Measurements from ENCODE around the gene ITK.
A peak's percentile ranks its signal among the peaks of the same experiment; 100 is the strongest.

Gene ITK

GRCh38 chr5:157248821-157249470, 68.3 kb downstream of the ITK start:
- no peak for DNase-seq (ENCODE audit: low spot score)

- DNase-seq (ENCODE audit: low spot score) = no peak
Measured at GRCh38 chr5:157252711-157253465, 72.2 kb downstream of the ITK start.

DNA sequence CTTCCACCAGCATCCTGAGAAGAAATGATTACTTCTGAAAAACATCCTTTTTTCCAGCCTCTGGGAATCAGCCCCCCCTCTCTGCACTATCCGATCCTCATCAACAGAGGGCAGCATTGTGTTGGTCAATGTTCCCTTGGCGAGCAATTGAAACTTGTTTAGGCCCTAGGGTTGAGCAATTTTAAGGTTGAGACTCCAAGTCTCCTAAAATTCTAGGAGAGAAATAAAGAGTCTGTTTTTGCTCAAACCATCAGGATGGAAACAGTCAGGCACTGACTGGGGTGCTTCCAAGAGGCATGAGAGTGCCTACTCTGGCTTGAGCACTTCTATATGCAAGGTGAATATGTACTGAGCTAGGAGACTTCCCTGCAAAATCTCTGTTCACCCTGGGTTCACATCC, 72.9 kb downstream of the ITK start:
- peak; percentile 62 for DNase-seq (ENCODE audit: low spot score)

DNA sequence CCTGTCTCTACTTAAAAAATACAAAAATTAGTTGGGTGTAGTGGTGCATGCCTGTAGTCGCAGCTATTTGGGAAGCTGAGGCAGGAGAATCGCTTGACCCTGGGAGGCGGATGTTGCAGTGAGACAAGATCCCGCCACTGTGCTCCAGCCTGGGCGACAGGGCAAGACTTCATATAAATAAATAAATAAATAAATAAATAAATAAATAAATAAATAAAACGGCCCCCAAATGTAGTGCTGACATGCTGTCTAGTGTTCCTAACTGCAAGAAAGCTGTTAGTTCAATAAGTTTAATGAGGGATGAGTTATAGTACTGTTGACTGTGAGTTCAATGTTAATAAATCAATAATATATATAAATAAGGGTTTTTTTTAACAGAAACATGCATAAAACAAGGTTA, 77.8 kb downstream of the ITK start:
- DNase-seq (ENCODE audit: low spot score) = no peak

GRCh38 chr5:157259699-157260098, 79.1 kb downstream of the ITK start:
- DNase-seq (ENCODE audit: low spot score) = no peak

DNA sequence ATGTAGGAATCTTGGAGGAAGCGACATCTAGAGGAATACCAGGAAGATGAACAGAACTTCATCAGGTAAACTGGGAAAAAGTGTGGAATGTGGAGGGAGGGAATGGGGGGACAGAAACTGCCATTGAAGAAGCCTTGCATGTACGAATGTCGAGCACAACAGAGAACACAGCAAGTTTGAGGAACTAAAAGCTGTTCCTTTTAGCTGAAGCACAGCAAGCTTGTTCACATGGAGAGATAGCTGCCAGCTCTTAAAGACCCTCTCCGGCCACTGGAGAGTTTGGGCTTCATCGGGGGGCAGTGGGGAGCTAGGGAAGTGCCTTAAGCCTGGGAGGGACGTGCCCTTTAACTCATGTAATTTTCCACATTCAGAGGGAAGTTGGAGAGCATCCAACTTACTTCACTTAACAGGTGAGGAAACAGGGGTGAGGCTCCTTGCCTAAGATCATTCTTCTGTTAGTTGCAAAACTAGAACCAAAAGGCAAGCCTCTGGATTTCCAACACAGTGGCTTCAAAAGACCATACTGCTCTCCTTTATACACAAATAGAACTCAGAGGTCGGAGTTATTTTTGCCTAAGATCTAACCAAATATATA, 83.0 kb downstream of the ITK start:
- DNase-seq (ENCODE audit: low spot score) = no peak

- peak; percentile 79 for DNase-seq (ENCODE audit: low spot score)
Measured at GRCh38 chr5:157265714-157266285, 85.2 kb downstream of the ITK start, which contains the start of gene CYFIP2. TSS of gene CYFIP2 (plus strand) at chr5:157266123. CDS start at chr5:157285362, 19,239 bp downstream.

DNA sequence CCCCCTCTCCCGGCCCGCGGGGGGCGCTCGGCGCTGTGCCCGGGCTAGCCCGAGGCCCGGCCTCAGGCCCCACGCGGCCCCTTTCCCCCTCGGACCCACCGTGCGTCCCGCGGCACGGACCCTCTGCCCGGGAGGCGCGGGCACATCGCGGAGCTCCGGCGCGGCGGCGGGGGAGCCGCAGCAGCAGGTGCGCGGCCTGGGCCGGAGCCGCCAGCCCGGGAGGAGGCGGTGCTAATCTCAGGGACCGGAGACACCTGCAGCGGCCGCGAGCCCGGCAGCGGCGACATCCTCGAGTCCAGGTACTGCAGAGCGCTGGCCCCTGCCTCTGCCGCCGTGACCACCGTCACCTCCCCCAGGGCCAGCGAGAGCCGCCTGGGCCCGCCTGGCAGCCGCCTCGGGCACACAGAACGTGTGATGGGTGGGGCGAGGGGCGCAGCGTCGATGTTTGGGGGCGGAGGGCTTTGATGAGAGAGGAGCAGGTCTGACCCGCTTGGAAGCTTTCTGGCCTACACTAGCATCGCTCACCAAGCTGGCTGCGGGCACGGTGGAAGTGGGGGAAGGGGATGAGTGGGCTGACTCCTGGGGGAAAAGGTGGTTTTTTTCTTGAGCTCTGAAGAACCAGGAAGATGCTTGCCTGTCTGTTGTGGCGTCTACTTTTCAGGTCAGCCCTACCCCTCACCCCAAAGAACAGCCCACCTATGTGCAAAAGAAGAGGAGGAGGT, 85.8 kb downstream of the ITK start:
- DNase-seq (ENCODE audit: low spot score) = peak; percentile 33

- no peak for DNase-seq (ENCODE audit: low spot score)
Measured at GRCh38 chr5:157267025-157267424, 86.4 kb downstream of the ITK start.

DNA sequence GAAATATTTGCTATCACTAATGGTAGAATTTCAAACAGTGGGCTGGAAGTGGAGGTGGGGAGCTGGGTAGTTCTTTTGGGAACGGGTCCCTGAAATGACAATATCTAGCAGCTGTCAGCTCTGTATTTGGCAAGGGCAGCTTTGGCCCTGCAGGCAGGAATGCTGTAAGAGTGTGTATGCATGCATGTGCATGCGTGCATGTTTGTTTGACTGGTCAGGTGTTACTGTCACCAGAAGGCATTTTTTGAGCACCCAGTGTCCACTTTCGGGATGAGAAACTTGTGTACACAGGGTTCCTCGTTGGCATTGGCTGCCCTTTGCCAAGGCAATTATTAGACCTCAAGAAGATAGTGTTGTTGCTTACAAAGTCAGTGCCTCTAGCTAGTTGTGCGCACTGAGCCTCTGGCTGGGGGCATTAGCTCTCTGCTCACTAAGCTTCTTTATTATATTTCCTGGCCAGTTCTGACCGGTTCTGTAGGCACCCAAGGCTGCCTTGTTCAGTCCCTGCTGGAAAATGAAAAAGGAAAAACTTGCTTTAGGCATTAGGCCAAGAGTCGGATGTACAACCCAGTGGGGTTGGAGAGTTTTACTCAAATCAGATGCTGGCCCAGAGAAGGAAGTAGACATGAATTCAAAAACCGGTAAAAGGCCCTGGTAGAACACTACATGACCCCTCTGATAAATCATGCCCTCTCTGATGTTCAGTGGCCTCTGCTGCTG, 87.3 kb downstream of the ITK start:
- DNase-seq (ENCODE audit: low spot score) = no peak

GRCh38 chr5:157269165-157269671, 88.6 kb downstream of the ITK start:
- no peak for DNase-seq (ENCODE audit: low spot score)

DNA sequence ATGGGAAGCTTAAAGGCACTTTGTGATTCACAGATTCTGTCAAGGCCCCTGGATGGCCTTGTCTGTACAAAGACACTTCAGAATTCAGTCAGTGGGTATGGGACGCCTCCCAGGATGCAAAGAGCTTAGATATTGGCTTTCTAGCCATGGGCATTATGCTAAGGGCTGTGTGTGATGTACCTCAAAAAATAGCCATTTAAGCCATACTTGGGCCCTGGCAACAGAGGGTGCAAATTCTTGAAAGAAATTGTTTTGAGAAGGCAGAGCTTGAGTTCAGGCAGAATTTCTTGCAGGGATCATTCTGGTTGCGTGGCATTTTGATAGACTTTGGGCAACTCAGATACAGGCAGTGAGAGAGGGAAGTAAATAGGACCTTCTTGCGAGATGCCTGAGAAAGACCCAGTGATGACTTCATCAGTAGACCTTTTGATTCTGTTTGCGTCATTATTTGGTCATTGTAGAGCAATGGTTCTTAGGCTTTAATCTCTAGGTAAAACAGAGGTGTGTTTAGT, 89.2 kb downstream of the ITK start:
- DNase-seq (ENCODE audit: low spot score) = no peak

GRCh38 chr5:157270771-157271170, 90.1 kb downstream of the ITK start:
- no peak for DNase-seq (ENCODE audit: low spot score)

GRCh38 chr5:157271740-157272271, 91.2 kb downstream of the ITK start:
- no peak for DNase-seq (ENCODE audit: low spot score)

DNA sequence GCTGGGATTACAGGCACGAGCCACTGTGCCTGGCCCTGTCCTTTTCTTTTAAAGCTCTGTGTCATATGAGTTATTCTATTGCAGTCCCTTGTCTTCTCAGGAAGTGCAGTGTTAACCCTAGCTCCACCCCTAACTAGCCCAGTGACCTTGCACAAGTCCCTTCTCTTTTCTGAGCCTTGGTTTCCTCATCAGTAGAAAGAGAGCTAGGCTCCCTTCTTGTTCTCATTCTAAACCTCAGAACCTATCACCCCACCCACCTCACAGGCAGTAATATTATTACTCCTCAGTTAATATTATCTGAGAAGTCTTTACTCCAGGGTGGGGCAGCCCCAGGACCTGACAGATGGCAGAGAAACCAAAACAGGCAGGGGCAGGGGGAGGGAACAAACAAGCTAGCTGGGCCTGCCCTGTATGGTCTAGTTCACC, 92.5 kb downstream of the ITK start:
- DNase-seq (ENCODE audit: low spot score) = no peak

GRCh38 chr5:157275403-157275802, 94.8 kb downstream of the ITK start:
- no peak for DNase-seq (ENCODE audit: low spot score)

- DNase-seq (ENCODE audit: low spot score) = no peak
Measured at GRCh38 chr5:157278319-157279037, 97.8 kb downstream of the ITK start.

DNA sequence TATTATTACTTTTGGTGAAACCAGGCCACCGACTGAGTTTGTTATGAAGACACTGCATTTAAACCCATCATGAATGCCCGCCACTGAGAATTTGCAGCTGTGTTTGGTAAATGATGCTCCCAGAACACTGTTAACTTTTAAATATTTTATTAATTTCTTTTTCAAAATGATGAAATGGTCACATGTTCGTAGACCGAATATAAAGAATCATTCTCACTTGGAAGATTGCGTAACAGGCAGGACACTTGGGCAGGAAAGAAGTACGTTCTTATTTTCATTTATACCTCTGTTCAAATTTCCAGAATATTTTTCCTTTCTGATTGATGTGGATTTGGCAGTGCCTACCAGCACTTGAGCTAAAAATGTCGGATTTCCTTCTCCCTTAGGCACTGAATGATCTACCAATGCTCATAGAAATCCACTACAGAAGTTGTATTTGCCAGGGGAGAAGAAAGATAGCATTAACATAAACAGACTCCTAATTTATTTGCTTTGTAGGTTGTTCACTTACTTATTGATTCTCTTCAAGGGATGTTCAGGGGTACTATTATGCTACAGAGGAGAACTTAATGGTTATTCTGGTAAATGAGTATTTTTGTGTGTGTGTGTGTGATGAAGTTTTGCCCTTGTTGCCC, 99.1 kb downstream of the ITK start:
- DNase-seq (ENCODE audit: low spot score) = no peak

DNA sequence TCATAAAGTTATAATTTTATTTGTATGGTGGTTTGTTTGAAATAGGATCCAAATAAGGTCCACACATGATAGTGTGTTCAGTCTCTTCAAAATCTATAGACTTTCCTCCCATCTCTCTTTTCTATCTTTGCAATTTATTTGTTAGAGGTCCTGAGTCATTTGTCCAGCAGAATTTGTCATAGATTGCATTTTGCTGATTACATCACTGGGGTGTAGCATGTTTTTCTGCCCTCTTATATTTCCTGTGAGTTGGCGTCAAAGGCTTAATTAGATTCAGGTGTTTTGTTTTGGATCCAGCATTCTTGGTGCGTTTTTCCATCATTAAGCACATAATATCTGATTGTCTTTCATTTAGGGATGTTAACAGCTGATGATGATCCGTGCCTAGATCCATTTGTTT, 100.3 kb downstream of the ITK start:
- no peak for DNase-seq (ENCODE audit: low spot score)

DNA sequence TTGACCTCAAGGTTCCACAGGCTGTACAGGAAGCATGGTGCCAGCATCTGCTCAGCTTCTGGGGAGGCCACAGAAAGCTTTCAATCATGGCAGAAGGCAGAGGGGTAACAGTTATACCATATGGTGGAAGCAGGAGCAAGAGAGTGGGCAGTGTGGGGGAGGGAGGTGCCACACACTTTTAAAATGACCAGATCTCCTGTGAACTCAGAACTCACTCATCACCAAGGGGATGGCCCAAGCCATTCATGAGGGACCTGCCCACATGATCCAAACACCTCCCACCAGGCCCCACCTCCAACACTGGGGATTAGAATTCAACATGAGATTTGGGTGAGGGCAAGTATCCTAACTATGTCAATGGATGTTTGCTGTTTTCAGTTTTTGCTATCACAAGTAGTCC, 101.5 kb downstream of the ITK start:
- no peak for DNase-seq (ENCODE audit: low spot score)

All from LoVo (cell line).